PFSK-1 (cell line): ENCODE measurements around the gene HSD17B11.

Experiments
- FOXP2 ChIP-seq: optimal IDR thresholded peaks from 2 replicates; pipeline ENCODE3; 2011; ENCODE audit warnings: borderline replicate concordance, control low read depth, inconsistent platforms; ENCODE audit not compliant: insufficient read depth; ENCODE audit errors: extremely low read length, extremely low read depth
- POLR2AphosphoS5 ChIP-seq: IDR thresholded peaks from 2 replicates; pipeline ENCODE4 v1.6.1; 2012; ENCODE audit warnings: low read depth, mild to moderate bottlenecking, control low read depth, low read length, moderate library complexity
- REST ChIP-seq, 2 experiments: IDR thresholded peaks; 2 replicates each; pipeline versions ENCODE4 v1.6.1 to v1.8.0; 2011 to 2012; ENCODE audit warnings: low read depth in 2 of 2, low read length in 2 of 2, control low read depth in 1 of 2, inconsistent platforms in 1 of 2, mild to moderate bottlenecking in 1 of 2, moderate library complexity in 1 of 2; ENCODE audit not compliant: insufficient read depth in 1 of 2
- SIN3A ChIP-seq: IDR thresholded peaks from 2 replicates; pipeline ENCODE4 v1.6.1; 2012; ENCODE audit warnings: mild to moderate bottlenecking, low read length, moderate library complexity, borderline replicate concordance; ENCODE audit not compliant: insufficient read depth
- TAF1 ChIP-seq: IDR thresholded peaks from 2 replicates; pipeline ENCODE4 v1.6.1; 2012; ENCODE audit warnings: low read length, control low read depth, borderline replicate concordance; ENCODE audit not compliant: insufficient read depth

The HSD17B11 gene

GRCh38 chr4:87426865-87427517 is 36.0 kb upstream of the HSD17B11 start:
- TF ChIP-seq TAF1 (no peak), SIN3A (no peak), FOXP2 (no peak), POLR2AphosphoS5 (no peak), REST (IDR thresholded peaks at IDR 0.05; ENCODE audit: insufficient read depth in 1 of 2, low read depth in 2 of 2, low read length in 2 of 2) (no peak)

GRCh38 chr4:87425711-87426110 is 34.7 kb upstream of the HSD17B11 start:
- TF ChIP-seq SIN3A = no peak
- no peak for TF ChIP-seq REST (IDR thresholded peaks at IDR 0.05; ENCODE audit: insufficient read depth in 1 of 2, low read depth in 2 of 2, low read length in 2 of 2)
- TF ChIP-seq POLR2AphosphoS5 = no peak
- TF ChIP-seq FOXP2 = no peak

GRCh38 chr4:87423317-87424098 is 32.5 kb upstream of the HSD17B11 start:
- 0 out of 2 replicates have a peak, but pooled peaks have one; percentile 6 for TF ChIP-seq SIN3A
- no peak for TF ChIP-seq POLR2AphosphoS5

GRCh38 chr4:87422104-87423052 is 31.4 kb upstream of the HSD17B11 start, which contains the start of gene NUDT9:
Gene NUDT9 (plus strand): TSS chr4:87422573. CDS start chr4:87422906, 333 bp downstream.
- TF ChIP-seq REST (IDR thresholded peaks at IDR 0.05; ENCODE audit: insufficient read depth in 1 of 2, low read depth in 2 of 2, low read length in 2 of 2) (no peak; a peak in 1 of 4 replicates), TAF1 (peak; percentile 93; the same call in 1 of the 2 replicates), POLR2AphosphoS5 (peak; percentile 97), FOXP2 (peak; percentile 62), SIN3A (peak; percentile 52; the same call in 1 of the 2 replicates)

- TF ChIP-seq TAF1 (no peak), POLR2AphosphoS5 (no peak), FOXP2 (no peak), REST (IDR thresholded peaks at IDR 0.05; ENCODE audit: insufficient read depth in 1 of 2, low read depth in 2 of 2, low read length in 2 of 2) (no peak), SIN3A (no peak)
Observed at GRCh38 chr4:87420276-87420830, 29.4 kb upstream of the HSD17B11 start.
